Measurements from ENCODE around the gene LGALS1. TPM values are rescaled to one million over a fixed set of nuclear protein-coding genes. Genes with fewer than 3 reads are reported as not detected.
"Not testable (repeated sequence)": the region's sequence is repeated elsewhere in the genome, so short reads cannot be mapped to it uniquely, and the experiment has no call there.

The LGALS1 gene
- total RNA-seq, 1 experiment from 2014 or later: 671 TPM

GRCh38 chr22:37703906-37704305 is 28.5 kb downstream of the LGALS1 start:
- Histone ChIP-seq H3K36me3 (no peaks in the 10 kb centered on the region), H3K27me3 (no peaks in the 10 kb centered on the region), H3K4me3 (no peak overlapping the region), H3K9me3 (replicated peaks) (no peaks in the 10 kb centered on the region), H3K4me1 (no peaks in the 10 kb centered on the region), H3K27ac (no peak overlapping the region)
- no peak for DNase-seq

- no peaks in the 10 kb centered on the region for H3K4me1 ChIP-seq
- H3K27me3 ChIP-seq: no peaks in the 10 kb centered on the region
- no peaks in the 10 kb centered on the region for H3K36me3 ChIP-seq
- no peaks in the 10 kb centered on the region for H3K9me3 ChIP-seq (replicated peaks)
- no peak for DNase-seq
- no peak overlapping the region for H3K27ac ChIP-seq
- H3K4me3 ChIP-seq: no peak overlapping the region
Observed at GRCh38 chr22:37704645-37705044, 29.2 kb downstream of the LGALS1 start.

GRCh38 chr22:37705205-37705604 is 29.8 kb downstream of the LGALS1 start:
- Histone ChIP-seq H3K9me3 (replicated peaks) (no peaks in the 10 kb centered on the region), H3K27ac (no peak overlapping the region), H3K27me3 (no peaks in the 10 kb centered on the region), H3K4me1 (no peaks in the 10 kb centered on the region), H3K4me3 (no peak overlapping the region), H3K36me3 (no peaks in the 10 kb centered on the region)
- no peak for DNase-seq

GRCh38 chr22:37708580-37709444 is 33.4 kb downstream of the LGALS1 start:
- no peak overlapping the region for H3K27ac ChIP-seq
- no peaks in the 10 kb centered on the region for H3K27me3 ChIP-seq
- H3K4me3 ChIP-seq: no peak overlapping the region
- H3K36me3 ChIP-seq: no peaks in the 10 kb centered on the region
- no peak for DNase-seq
- H3K9me3 ChIP-seq (replicated peaks): no peaks in the 10 kb centered on the region
- no peaks in the 10 kb centered on the region for H3K4me1 ChIP-seq

- Histone ChIP-seq H3K4me1 (no peaks in the 10 kb centered on the region), H3K9me3 (replicated peaks) (no peaks in the 10 kb centered on the region)
Observed at GRCh38 chr22:37709445-37709765, 34.0 kb downstream of the LGALS1 start.

GRCh38 chr22:37710675-37711074 is 35.2 kb downstream of the LGALS1 start:
- Histone ChIP-seq H3K27ac (no peak overlapping the region), H3K27me3 (no peaks in the 10 kb centered on the region), H3K4me1 (no peaks in the 10 kb centered on the region), H3K36me3 (no peaks in the 10 kb centered on the region), H3K9me3 (replicated peaks) (no peaks in the 10 kb centered on the region), H3K4me3 (no peak overlapping the region)
- no peak for DNase-seq

More at GRCh38 chr22:37709445-37709765, 34.0 kb downstream of the LGALS1 start:
- H3K36me3 ChIP-seq: no peaks in the 10 kb centered on the region
- no peaks in the 10 kb centered on the region for H3K27me3 ChIP-seq
- DNase-seq: no peak
- H3K27ac ChIP-seq: no peak overlapping the region
- H3K4me3 ChIP-seq: no peak overlapping the region

GRCh38 chr22:37711490-37711889 is 36.1 kb downstream of the LGALS1 start:
- Histone ChIP-seq H3K27me3 (no peaks in the 10 kb centered on the region), H3K4me3 (no peak overlapping the region), H3K9me3 (replicated peaks) (no peaks in the 10 kb centered on the region), H3K36me3 (no peaks in the 10 kb centered on the region), H3K4me1 (no peaks in the 10 kb centered on the region), H3K27ac (no peak overlapping the region)
- DNase-seq: no peak

GRCh38 chr22:37713761-37714160 is 38.3 kb downstream of the LGALS1 start:
- H3K27ac ChIP-seq: no peak overlapping the region
- no peak for DNase-seq
- H3K27me3 ChIP-seq: no peaks in the 10 kb centered on the region
- no peaks in the 10 kb centered on the region for H3K4me1 ChIP-seq
- H3K9me3 ChIP-seq (replicated peaks): no peaks in the 10 kb centered on the region
- H3K36me3 ChIP-seq: no peaks in the 10 kb centered on the region
- H3K4me3 ChIP-seq: no peak overlapping the region

GRCh38 chr22:37714634-37715033 is 39.2 kb downstream of the LGALS1 start:
- no peak overlapping the region for H3K27ac ChIP-seq
- no peaks in the 10 kb centered on the region for H3K27me3 ChIP-seq
- no peak overlapping the region for H3K4me3 ChIP-seq
- H3K9me3 ChIP-seq (replicated peaks): no peaks in the 10 kb centered on the region
- no peaks in the 10 kb centered on the region for H3K4me1 ChIP-seq
- H3K36me3 ChIP-seq: no peaks in the 10 kb centered on the region
- DNase-seq: no peak

GRCh38 chr22:37715760-37716159 is 40.3 kb downstream of the LGALS1 start:
- Histone ChIP-seq H3K9me3 (replicated peaks) (no peaks in the 10 kb centered on the region), H3K4me1 (no peaks in the 10 kb centered on the region), H3K4me3 (no peak overlapping the region), H3K36me3 (no peaks in the 10 kb centered on the region), H3K27me3 (no peaks in the 10 kb centered on the region), H3K27ac (no peak overlapping the region)
- DNase-seq: no peak

GRCh38 chr22:37716708-37717107 is 41.3 kb downstream of the LGALS1 start:
- H3K36me3 ChIP-seq: no peaks in the 10 kb centered on the region
- no peak overlapping the region for H3K27ac ChIP-seq
- no peak for DNase-seq
- H3K27me3 ChIP-seq: no peaks in the 10 kb centered on the region
- no peaks in the 10 kb centered on the region for H3K9me3 ChIP-seq (replicated peaks)
- H3K4me3 ChIP-seq: no peak overlapping the region
- no peaks in the 10 kb centered on the region for H3K4me1 ChIP-seq

GRCh38 chr22:37717235-37717634 is 41.8 kb downstream of the LGALS1 start:
- H3K27me3 ChIP-seq; H3K4me3 ChIP-seq; H3K9me3 ChIP-seq (replicated peaks); H3K27ac ChIP-seq; H3K4me1 ChIP-seq; H3K36me3 ChIP-seq; DNase-seq: not testable (repeated sequence)

- not testable (repeated sequence) for H3K4me1 ChIP-seq; H3K27me3 ChIP-seq; H3K27ac ChIP-seq; H3K36me3 ChIP-seq; H3K9me3 ChIP-seq (replicated peaks); DNase-seq; H3K4me3 ChIP-seq
Observed at GRCh38 chr22:37717746-37718305, 42.4 kb downstream of the LGALS1 start.

- no peak overlapping the region for H3K27ac ChIP-seq
- no peaks in the 10 kb centered on the region for H3K9me3 ChIP-seq (replicated peaks)
- H3K27me3 ChIP-seq: no peaks in the 10 kb centered on the region
- H3K4me1 ChIP-seq: no peaks in the 10 kb centered on the region
- no peak overlapping the region for H3K4me3 ChIP-seq
- H3K36me3 ChIP-seq: no peaks in the 10 kb centered on the region
- DNase-seq: no peak
Observed at GRCh38 chr22:37725551-37726240, 50.3 kb downstream of the LGALS1 start.

- H3K27me3 ChIP-seq: no peaks in the 10 kb centered on the region
- no peak overlapping the region for H3K4me3 ChIP-seq
- H3K27ac ChIP-seq: no peak overlapping the region
- no peaks in the 10 kb centered on the region for H3K9me3 ChIP-seq (replicated peaks)
- H3K4me1 ChIP-seq: no peaks in the 10 kb centered on the region
- DNase-seq: no peak
- H3K36me3 ChIP-seq: no peaks in the 10 kb centered on the region
Observed at GRCh38 chr22:37726241-37726887, 50.9 kb downstream of the LGALS1 start.
